Measurements from ENCODE around the gene MSMB. TPM values are rescaled to one million over a fixed set of nuclear protein-coding genes. Genes with fewer than 3 reads are reported as not detected.

MSMB gene
- total and polyA plus RNA-seq, 2 of the 8 experiments (the other 6 are each of a cell fraction or from before 2014, with no cell fraction given), result not detected

DNA sequence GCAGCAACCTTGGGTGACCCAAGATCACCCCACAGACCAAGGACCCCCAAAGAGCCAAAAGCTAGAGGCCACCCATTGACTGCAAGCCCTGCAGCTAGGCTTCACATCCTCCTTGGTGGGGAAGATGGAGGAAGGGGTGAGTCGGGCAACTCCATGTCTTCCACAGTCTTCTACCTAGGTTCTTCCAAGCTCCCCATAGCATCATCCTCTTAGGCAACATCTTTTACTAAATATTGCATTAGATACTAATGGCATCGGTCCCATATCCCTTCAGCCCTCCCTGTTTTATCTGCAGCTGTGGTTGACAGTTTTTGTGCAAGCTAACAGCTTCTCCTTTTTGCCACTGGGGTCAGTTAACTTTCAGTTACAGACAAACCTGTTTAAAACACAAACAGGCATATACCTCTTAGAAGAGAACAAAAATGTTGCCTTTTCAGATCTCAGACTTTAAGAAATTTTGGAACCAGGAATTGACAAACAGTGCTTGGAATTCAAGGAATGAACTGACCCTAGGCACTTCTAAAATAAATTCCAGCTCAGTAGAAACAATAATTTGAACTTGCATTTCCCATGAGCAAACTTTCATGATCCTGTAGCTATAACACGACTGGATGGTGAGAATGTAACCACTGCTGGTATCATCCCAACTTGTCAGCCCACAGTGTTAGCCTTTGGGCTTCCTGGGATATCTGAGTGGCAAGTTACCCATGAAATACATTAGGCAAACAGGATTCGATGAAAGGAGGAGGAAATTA lies 33.9 kb upstream of the MSMB start:
- no peak overlapping the region for H2BK120ac ChIP-seq (replicated peaks; ENCODE audit: low read depth, low read length)
- no peak overlapping the region for H4K8ac ChIP-seq (ENCODE audit: extremely low read depth, insufficient read depth, low read length)
- no peak overlapping the region for H2BK5ac ChIP-seq (ENCODE audit: low read depth, low read length)
- H2BK12ac ChIP-seq (ENCODE audit: low read depth, low read length), result no peak overlapping the region
- no peak for FAIRE-seq
- H3K4me1 ChIP-seq (replicated peaks in 1 of 4; ENCODE audit: control insufficient read depth in 3 of 4, insufficient read depth in 4 of 4, low read length in 3 of 4), result peaks cover 0 to 3% (median 0%) of the 10 kb centered on the region in 4 experiments; a peak in 1 of 7 replicates
- WGBS, 2 experiments (ENCODE audit: extremely low coverage in 1 of 2, insufficient coverage in 1 of 2, insufficient read length in 1 of 2, insufficient replicate concordance in 2 of 2, low coverage in 1 of 2, low lambda C conversion rate in 2 of 2, missing lambda C conversion rate in 1 of 2), result 87% methylated on average over 4 of the region's 4 CpGs; no CpG with 5 or more reads in 1 of the 2 experiments
- H2AK5ac ChIP-seq (ENCODE audit: low read depth, low read length), result no peak overlapping the region
- no peaks in the 10 kb centered on the region for H3K36me3 ChIP-seq (ENCODE audit: control insufficient read depth in 2 of 4, insufficient read depth in 4 of 4, low read length in 3 of 4)
- no peak overlapping the region for H3K56ac ChIP-seq (replicated peaks; ENCODE audit: insufficient read length, low read depth, low read length)
- H3K4ac ChIP-seq (replicated peaks; ENCODE audit: insufficient read length, low read depth, low read length), result no peak overlapping the region
- H3K9ac ChIP-seq (replicated peaks in 1 of 4; ENCODE audit: extremely low read depth in 1 of 4, low read depth in 3 of 4, low read length in 3 of 4), result no peak overlapping the region
- no peak overlapping the region for H3K23ac ChIP-seq (ENCODE audit: insufficient read length)
- H3K14ac ChIP-seq (ENCODE audit: insufficient read length), result no peak overlapping the region
- no peak overlapping the region for H2AFZ ChIP-seq (ENCODE audit: low read length)
- no peak for DNase-seq (ENCODE audit: low read depth in 1 of 2, low spot score in 2 of 2)
- H3K79me2 ChIP-seq (ENCODE audit: control insufficient read depth in 1 of 2, insufficient read depth in 2 of 2, low read length in 2 of 2), result no peaks in the 10 kb centered on the region
- no peak overlapping the region for H4K91ac ChIP-seq (replicated peaks; ENCODE audit: insufficient read length, low read length)
- no peaks in the 10 kb centered on the region for H3K9me3 ChIP-seq (ENCODE audit: insufficient read depth in 2 of 2, low read depth in 1 of 2, low read length in 1 of 2)
- CTCF ChIA-PET (ENCODE audit: partially characterized antibody), result no interaction called here
- H3K23me2 ChIP-seq (ENCODE audit: low read depth, low read length), result no peaks in the 10 kb centered on the region
- POLR2A ChIA-PET (ENCODE audit: partially characterized antibody), result no interaction called here
- no peak overlapping the region for H3K18ac ChIP-seq (ENCODE audit: extremely low read depth, low read length)
- no peak overlapping the region for H2BK20ac ChIP-seq (ENCODE audit: low read length)
- H4K20me1 ChIP-seq (replicated peaks in 1 of 2; ENCODE audit: control insufficient read depth in 1 of 2, insufficient read depth in 2 of 2, low read length in 2 of 2), result no peaks in the 10 kb centered on the region
- H2BK15ac ChIP-seq (ENCODE audit: low read length), result no peak overlapping the region
- no peak overlapping the region for H3K4me2 ChIP-seq (ENCODE audit: insufficient read depth in 1 of 2, low read depth in 2 of 2, low read length in 2 of 2)
- no peak overlapping the region for H3K27ac ChIP-seq (ENCODE audit: low read depth, low read length)
- no peaks in the 10 kb centered on the region for H3K27me3 ChIP-seq (replicated peaks in 1 of 4; ENCODE audit: control insufficient read depth in 3 of 4, extremely low read depth in 1 of 4, insufficient read depth in 3 of 4, low read length in 3 of 4)
- no peaks in the 10 kb centered on the region for H3K79me1 ChIP-seq (ENCODE audit: low read depth, low read length)
- H3K4me3 ChIP-seq (ENCODE audit: extremely low read depth in 1 of 4, insufficient read depth in 2 of 4, low read depth in 3 of 4, low read length in 4 of 4), result no peak overlapping the region
- no peak overlapping the region for H4K5ac ChIP-seq (ENCODE audit: insufficient read length, low read depth, low read length)
- TF ChIP-seq NRF1 (IDR thresholded peaks at IDR 0.05; ENCODE audit: low read depth, low read length) (no peak), CHD1 (IDR thresholded peaks at IDR 0.05; ENCODE audit: low read depth, low read length) (no peak), RFX5 (IDR thresholded peaks at IDR 0.05; ENCODE audit: borderline replicate concordance, low read depth, low read length) (no peak), SAP30 (IDR thresholded peaks at IDR 0.05; ENCODE audit: insufficient read depth, insufficient replicate concordance, low read length) (no peak), POU5F1 (IDR thresholded peaks at IDR 0.05; ENCODE audit: low read depth, low read length) (no peak), FOSL1 (IDR thresholded peaks at IDR 0.05; ENCODE audit: insufficient read depth, low read depth, low read length) (no peak), MAFK (IDR thresholded peaks at IDR 0.05; ENCODE audit: low read depth, low read length) (no peak), JUND (IDR thresholded peaks at IDR 0.05; ENCODE audit: low read length) (no peak), TEAD4 (IDR thresholded peaks at IDR 0.05; ENCODE audit: low read depth, low read length) (no peak), POLR2A (IDR thresholded peaks at IDR 0.05; ENCODE audit: control extremely low read depth in 1 of 2, low read depth in 2 of 2, low read length in 2 of 2) (no peak), POLR2AphosphoS5 (IDR thresholded peaks at IDR 0.05; ENCODE audit: low read depth, low read length) (no peak), ATF3 (IDR thresholded peaks at IDR 0.05; ENCODE audit: insufficient read depth, low read depth, low read length) (no peak), SP4 (IDR thresholded peaks at IDR 0.05; ENCODE audit: low read length) (no peak), BRCA1 (IDR thresholded peaks at IDR 0.05; ENCODE audit: low read depth, low read length) (no peak)

All from H1 (cell line).